GM21423 (cell line): ENCODE data around the gene NEGR1.

Experiments
- ATAC-seq: cut with Tn5 transposase; IDR thresholded peaks from one replicate; pipeline ENCODE4 v1.9.1; 2021; ENCODE audit warnings: mild to moderate bottlenecking, moderate library complexity; ENCODE audit not compliant: unreplicated experiment

The NEGR1 gene

DNA sequence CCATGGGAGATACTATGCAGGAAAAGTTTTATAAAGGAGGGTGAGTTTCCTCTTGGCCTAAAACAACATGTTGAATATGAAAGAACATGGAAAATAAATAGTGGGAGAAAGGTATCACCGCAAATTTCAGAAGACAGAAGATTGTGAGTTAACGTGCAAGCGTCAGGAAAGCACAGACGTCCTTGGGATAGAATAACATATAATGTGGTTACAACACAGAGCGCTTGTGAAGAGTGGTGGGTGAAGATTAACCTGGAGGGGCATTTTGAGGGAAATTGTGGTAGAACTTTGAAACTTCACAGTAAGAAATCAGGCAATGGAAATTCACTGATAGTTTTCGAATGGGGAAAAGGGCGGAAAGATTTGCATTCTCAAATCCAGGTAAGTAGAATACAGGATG, 47.3 kb downstream of the NEGR1 start:
- ATAC-seq: no peak

DNA sequence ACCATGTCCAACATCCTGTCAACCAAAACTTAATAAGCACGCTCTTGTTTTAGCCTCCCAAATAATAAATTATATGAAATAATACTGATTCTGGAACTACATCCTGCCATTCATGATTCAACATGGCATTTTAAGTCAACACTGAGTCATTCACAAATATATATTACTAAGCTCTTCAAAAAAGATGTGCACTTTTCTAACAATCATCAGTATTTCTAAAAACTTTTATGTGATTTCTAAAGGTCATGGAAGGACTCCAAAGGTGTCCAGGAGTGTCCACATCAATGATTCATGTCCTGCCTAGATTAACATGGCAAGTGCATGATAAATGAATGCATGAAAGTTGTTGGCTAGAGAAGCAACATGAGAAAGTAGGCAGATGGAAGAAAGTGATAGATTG, 51.6 kb downstream of the NEGR1 start:
- no peak for ATAC-seq

DNA sequence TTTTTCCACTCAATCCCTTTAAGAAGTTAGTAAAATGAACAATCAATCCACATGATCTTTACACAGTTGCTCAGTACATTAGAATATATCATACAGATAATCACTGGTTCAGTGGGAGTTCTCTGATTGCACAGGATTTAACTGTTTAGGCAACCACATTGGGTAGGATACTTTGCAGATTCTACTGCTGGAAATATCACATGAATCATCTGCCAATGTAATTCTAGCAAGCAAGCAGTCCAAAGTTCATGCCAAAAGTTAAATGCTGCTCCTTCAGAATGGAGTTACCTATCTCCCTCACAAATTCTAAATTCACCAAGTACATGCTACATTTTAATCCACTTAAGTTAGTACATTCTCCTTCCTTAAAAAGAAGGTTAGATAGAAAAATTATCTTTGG, 52.4 kb downstream of the NEGR1 start:
- no peak for ATAC-seq

- ATAC-seq: no peak
Observed at GRCh38 chr1:72227667-72228066, 54.7 kb downstream of the NEGR1 start.

- ATAC-seq: no peak
Observed at GRCh38 chr1:72224506-72224905, 57.8 kb downstream of the NEGR1 start.

DNA sequence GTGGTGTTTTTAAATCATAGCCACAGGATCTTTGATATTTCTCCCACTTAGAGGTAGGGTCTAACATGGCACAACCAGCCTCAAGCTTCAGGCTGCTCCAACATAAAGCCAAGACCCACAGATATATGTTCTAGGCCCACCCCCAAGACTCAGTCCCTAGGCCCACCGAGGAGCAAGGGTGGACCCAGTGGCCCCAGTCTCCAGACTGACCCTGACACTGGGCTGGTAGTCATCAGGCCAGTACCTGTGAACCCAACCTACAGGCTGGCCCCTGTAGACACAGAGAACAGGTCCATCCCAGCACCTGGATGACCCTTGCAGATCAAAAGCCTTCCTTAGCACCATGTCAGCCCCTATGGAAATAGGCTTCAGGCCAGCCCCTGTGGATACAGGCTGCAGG, 60.5 kb downstream of the NEGR1 start:
- ATAC-seq: no peak

GRCh38 chr1:72218141-72218739, 64.1 kb downstream of the NEGR1 start:
- ATAC-seq: no peak

DNA sequence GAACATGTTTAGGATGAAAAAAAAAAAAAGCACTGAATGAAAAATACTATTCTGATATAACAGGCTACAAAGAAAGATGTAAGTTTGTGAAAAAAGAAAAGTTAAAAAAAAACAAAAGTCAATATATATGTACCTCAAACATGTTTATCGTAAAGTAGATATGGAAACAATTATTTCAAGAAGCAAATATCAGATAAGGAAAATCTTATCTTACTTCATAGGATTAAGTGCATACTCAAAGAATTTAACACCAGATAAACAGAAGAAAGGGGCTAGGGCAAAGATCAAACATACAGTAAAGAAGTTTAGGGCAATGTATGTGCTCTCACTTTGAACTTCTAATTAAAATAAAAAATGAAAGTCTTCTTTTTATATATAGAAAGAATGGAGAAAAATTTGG, 75.3 kb downstream of the NEGR1 start:
- ATAC-seq: no peak

- ATAC-seq: no peak
Observed at GRCh38 chr1:72202761-72203160, 79.6 kb downstream of the NEGR1 start.

DNA sequence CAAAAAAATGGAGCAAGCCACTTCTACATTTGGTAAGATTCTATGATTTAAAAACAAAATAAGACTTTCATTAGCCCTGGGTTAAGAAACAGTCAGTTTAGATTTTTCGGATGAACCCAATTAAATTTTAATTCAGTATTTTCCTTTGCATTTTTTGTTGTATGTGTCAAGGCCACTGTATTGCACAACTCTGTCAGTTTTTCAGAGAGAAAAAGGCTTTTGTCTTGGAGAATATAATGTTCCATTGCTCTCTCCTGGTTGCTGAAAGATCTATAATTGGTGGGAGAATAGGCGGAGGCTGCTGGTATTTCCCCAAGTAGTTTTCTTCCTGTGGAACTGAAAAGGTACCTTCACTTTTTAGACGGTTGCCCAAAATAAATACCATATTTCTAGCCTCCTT, 84.6 kb downstream of the NEGR1 start:
- ATAC-seq: no peak

- ATAC-seq: no peak
Observed at GRCh38 chr1:72186733-72187307, 95.5 kb downstream of the NEGR1 start.

GRCh38 chr1:72184099-72184701, 98.1 kb downstream of the NEGR1 start:
- ATAC-seq: no peak

DNA sequence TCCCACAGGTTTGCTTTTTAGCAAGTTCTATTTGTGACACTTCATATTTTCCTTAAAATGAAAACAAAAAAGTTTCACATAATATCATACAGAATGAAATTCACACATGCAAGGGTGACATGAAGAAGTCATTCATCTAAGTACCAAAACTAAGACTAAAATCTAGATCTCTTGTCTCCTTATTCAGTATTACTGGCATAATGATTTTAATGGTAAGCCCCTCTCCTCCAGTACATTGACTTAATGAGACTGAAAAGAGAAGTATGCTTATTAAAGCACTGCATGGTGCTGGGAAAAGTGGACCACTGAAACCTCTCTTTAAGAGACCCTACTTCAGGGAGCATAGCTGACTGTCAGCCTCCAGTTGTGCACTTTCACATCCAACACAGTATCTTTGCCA, 99.5 kb downstream of the NEGR1 start:
- ATAC-seq: no peak

DNA sequence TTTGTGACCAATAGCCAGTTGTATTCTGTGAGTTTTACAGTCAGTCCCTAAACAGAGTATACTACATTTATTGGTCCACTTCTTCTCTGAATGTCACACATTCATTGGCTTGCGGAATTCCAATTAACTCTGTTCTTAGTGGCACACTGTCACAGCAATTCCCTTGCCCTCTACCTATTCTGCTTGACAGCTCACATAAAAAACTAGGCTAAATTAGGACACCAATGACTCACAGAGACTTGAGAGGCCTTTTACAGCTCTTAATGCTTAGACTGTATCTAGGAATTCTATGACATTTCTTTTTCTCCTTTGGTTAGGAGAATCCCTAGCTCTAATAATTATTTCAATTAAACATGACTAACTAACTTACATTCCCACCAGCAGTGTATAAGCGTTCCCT, 104.1 kb downstream of the NEGR1 start:
- ATAC-seq: no peak

- no peak for ATAC-seq
Observed at GRCh38 chr1:72177711-72178110, 104.6 kb downstream of the NEGR1 start.

- ATAC-seq: no peak
Observed at GRCh38 chr1:72170246-72170645, 112.1 kb downstream of the NEGR1 start.

- ATAC-seq: no peak
Observed at GRCh38 chr1:72166426-72166825, 115.9 kb downstream of the NEGR1 start.

- no peak for ATAC-seq
Observed at GRCh38 chr1:72150508-72150907, 131.8 kb downstream of the NEGR1 start.

GRCh38 chr1:72141875-72142274, 140.5 kb downstream of the NEGR1 start:
- no peak for ATAC-seq

- no peak for ATAC-seq
Observed at GRCh38 chr1:72140222-72140621, 142.1 kb downstream of the NEGR1 start.

- ATAC-seq: no peak
Observed at GRCh38 chr1:72137656-72138055, 144.7 kb downstream of the NEGR1 start.

DNA sequence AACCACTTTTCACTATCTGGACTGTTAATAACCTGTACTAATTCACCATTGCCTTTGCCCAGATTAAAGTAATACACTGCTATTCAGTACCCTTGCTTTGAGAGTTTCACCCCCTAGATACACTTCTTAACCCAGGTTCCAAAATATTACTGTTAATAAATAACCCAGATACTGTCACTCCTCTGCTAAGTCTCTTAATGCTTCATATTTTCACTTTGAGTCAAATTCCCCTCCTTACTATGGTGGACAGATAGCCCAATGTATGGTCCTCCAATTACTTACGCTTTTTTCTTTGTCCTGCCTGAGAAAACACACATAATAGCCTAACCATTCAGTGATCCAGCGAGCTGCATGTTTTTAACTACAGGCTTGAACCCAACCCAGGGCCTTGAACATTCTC, 152.5 kb downstream of the NEGR1 start:
- ATAC-seq: no peak
